ENCODE data around the gene SOX8.
A peak's percentile ranks its signal among the peaks of the same experiment; 100 is the strongest.

Gene SOX8

DNA sequence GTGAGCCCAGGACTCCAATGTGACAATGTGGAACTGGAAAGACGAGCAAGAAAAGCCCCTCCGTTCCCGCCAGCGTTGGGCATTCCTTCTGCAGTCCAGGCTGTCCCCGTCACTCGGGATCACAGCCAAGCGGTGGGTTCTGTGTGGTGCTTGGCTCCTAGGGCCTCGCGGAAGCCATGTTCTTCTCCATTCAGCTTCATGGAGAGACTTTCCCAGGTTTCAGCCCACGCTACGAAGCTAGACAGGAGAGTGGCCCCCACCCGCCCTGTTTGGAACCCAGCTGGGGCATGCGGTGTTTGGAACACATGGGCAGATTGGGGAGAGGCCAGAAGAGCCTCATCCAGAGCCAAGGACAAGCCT lies 16.6 kb upstream of the SOX8 start:
- Histone ChIP-seq H3K9me3 (ENCODE audit: control insufficient read depth, low read length) (no peaks in the 10 kb centered on the region), H3K36me3 (ENCODE audit: control insufficient read depth, insufficient read depth, low read length) (peaks cover 5% of the 10 kb centered on the region), H3K4me3 (ENCODE audit: insufficient read depth, low read depth, low read length, poor library complexity, severe bottlenecking) (no peak overlapping the region), H3K4me1 (ENCODE audit: control insufficient read depth, insufficient read depth, low read length, poor library complexity, severe bottlenecking) (peaks cover 21% of the 10 kb centered on the region), H3K27ac (ENCODE audit: insufficient read depth, low read length, poor library complexity, severe bottlenecking) (peak overlapping the region; percentile 61), H3K27me3 (replicated peaks; ENCODE audit: control insufficient read depth, insufficient read depth, low read length, poor library complexity, severe bottlenecking) (no peaks in the 10 kb centered on the region)
- DNase-seq, result no peak

DNA sequence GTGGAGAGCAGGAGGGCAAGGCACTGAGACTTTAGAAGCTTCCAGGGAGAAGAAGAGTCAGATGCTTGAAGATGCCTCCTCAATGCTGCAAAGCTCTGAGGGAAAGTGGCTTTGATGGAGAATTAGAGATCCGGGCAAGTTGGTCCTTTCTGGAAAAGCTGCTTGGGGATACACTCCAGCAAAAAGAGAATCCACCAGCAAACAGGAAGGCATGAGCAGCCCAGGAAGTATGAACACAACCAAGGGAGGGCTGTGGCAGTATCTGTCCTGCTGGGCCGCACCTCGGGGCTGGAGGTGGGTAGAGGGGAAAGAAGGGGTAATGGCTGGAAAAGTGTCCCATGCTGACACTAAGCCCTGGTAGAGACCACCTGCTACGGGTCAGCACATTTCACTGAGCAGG lies 16.1 kb upstream of the SOX8 start:
- Histone ChIP-seq H3K27me3 (replicated peaks; ENCODE audit: control insufficient read depth, insufficient read depth, low read length, poor library complexity, severe bottlenecking) (no peaks in the 10 kb centered on the region), H3K27ac (ENCODE audit: insufficient read depth, low read length, poor library complexity, severe bottlenecking) (peak overlapping the region; percentile 61), H3K36me3 (ENCODE audit: control insufficient read depth, insufficient read depth, low read length) (peaks cover 5% of the 10 kb centered on the region), H3K4me1 (ENCODE audit: control insufficient read depth, insufficient read depth, low read length, poor library complexity, severe bottlenecking) (peaks cover 25% of the 10 kb centered on the region), H3K4me3 (ENCODE audit: insufficient read depth, low read depth, low read length, poor library complexity, severe bottlenecking) (no peak overlapping the region), H3K9me3 (ENCODE audit: control insufficient read depth, low read length) (no peaks in the 10 kb centered on the region)
- no peak for DNase-seq

DNA sequence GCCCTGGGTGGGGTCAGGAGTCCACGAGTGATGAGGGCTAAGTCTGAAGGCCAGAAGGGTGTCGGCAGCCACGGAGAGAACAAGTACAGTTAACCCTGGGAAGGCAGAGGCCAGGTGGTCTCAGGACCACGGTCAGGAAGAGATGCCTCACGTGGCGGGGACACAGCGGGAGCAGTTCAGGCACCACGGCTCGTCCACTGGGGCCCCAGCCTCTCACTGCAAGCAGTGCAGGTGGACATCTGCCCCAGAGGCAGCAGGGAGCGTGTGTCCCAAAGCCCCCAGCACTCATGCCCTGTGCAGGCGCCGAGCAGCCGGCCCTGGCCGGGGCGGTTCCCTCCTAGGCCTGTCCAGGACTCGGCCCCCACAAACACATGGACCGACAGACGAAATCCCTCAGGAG lies 15.5 kb upstream of the SOX8 start:
- DNase-seq, result no peak
- no peak overlapping the region for H3K27ac ChIP-seq (ENCODE audit: insufficient read depth, low read length, poor library complexity, severe bottlenecking)
- H3K9me3 ChIP-seq (ENCODE audit: control insufficient read depth, low read length), result no peaks in the 10 kb centered on the region
- peaks cover 26% of the 10 kb centered on the region for H3K4me1 ChIP-seq (ENCODE audit: control insufficient read depth, insufficient read depth, low read length, poor library complexity, severe bottlenecking)
- H3K36me3 ChIP-seq (ENCODE audit: control insufficient read depth, insufficient read depth, low read length), result peaks cover 5% of the 10 kb centered on the region
- no peak overlapping the region for H3K4me3 ChIP-seq (ENCODE audit: insufficient read depth, low read depth, low read length, poor library complexity, severe bottlenecking)
- no peaks in the 10 kb centered on the region for H3K27me3 ChIP-seq (replicated peaks; ENCODE audit: control insufficient read depth, insufficient read depth, low read length, poor library complexity, severe bottlenecking)

DNA sequence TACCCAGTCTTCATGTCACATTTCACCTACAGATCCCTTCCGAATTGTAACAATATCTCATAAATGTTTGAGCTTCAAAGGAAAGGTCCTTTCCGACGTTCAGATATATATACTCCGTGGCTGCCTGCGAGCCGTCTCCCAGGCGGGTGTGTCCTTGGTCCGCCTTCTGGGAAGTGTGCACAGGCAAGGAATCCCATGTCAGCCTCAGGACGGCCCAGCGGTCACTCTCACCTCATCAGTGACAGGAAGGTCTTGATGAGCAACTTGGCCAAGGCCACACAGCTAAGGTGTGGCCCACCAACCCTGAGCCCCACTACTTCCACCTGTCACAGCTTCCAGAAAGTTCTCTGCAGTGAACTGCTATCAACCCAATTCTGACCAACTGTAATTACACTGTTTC lies 15.1 kb upstream of the SOX8 start:
- Histone ChIP-seq H3K4me1 (ENCODE audit: control insufficient read depth, insufficient read depth, low read length, poor library complexity, severe bottlenecking) (peaks cover 30% of the 10 kb centered on the region), H3K27me3 (replicated peaks; ENCODE audit: control insufficient read depth, insufficient read depth, low read length, poor library complexity, severe bottlenecking) (no peaks in the 10 kb centered on the region), H3K36me3 (ENCODE audit: control insufficient read depth, insufficient read depth, low read length) (peaks cover 5% of the 10 kb centered on the region), H3K27ac (ENCODE audit: insufficient read depth, low read length, poor library complexity, severe bottlenecking) (no peak overlapping the region), H3K9me3 (ENCODE audit: control insufficient read depth, low read length) (no peaks in the 10 kb centered on the region), H3K4me3 (ENCODE audit: insufficient read depth, low read depth, low read length, poor library complexity, severe bottlenecking) (no peak overlapping the region)
- DNase-seq, result no peak

DNA sequence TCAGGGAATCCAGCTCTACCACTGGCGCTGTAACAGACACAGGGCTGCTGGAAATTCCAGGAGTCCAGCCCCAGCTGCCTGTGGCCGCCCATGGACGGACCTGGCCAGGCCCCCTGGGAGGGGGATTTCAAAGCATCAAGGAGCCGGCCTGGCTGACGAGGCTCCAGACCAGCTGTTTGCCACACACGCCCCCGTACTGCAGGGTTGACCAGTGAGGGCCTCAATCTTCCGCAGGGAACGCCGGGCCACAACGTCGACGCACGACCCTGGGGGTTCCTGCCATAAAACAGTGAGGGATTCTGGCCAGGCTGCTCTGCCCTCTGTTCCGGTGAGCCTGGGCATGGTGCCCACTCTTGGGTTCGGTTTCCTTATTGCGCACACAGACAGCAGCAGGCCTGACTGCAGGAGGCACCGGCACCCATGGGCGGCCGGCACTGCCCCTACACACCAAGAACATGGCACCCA lies 14.5 kb upstream of the SOX8 start:
- no peak for DNase-seq
- Histone ChIP-seq H3K27ac (ENCODE audit: insufficient read depth, low read length, poor library complexity, severe bottlenecking) (no peak overlapping the region), H3K4me3 (ENCODE audit: insufficient read depth, low read depth, low read length, poor library complexity, severe bottlenecking) (no peak overlapping the region), H3K36me3 (ENCODE audit: control insufficient read depth, insufficient read depth, low read length) (peaks cover 5% of the 10 kb centered on the region), H3K4me1 (ENCODE audit: control insufficient read depth, insufficient read depth, low read length, poor library complexity, severe bottlenecking) (peaks cover 31% of the 10 kb centered on the region), H3K9me3 (ENCODE audit: control insufficient read depth, low read length) (no peaks in the 10 kb centered on the region), H3K27me3 (replicated peaks; ENCODE audit: control insufficient read depth, insufficient read depth, low read length, poor library complexity, severe bottlenecking) (no peaks in the 10 kb centered on the region)

DNA sequence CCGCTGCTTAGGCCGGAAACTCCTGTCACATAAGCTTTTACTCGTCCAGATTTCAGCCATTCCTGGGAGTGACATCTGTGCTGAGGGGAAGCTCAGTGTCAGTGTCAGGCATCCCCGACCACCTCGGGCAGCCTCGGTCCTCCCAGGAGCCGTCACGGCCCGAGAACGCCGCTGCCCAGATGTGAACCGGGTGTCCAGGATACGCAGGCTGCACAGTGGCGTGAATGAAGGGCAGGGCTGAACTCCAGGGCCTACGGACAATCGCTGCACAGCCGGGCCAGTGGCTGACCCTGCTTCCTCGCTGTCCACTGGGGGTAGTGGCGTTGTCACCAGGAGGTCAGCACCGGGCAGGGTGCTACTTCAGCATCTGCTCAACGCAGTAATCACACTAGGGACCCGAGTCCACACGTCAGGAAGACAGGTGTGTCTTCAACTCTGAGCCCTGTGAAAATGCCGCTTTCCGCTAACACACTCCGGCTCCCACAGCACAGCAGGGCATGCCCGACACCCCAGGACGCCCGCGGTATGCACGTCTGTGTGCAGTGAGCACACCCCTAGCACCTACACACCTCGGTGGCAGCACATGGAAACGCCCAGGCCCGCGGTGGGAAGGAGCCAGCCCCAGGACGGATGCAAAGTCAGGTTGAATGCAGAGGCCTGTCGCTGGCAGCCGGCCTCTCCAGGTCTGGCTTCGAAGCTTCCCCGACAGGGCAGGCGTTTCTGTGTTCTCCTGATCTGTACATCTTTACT lies 13.8 kb upstream of the SOX8 start:
- Histone ChIP-seq H3K4me1 (ENCODE audit: control insufficient read depth, insufficient read depth, low read length, poor library complexity, severe bottlenecking) (peaks cover 31% of the 10 kb centered on the region), H3K27me3 (replicated peaks; ENCODE audit: control insufficient read depth, insufficient read depth, low read length, poor library complexity, severe bottlenecking) (no peaks in the 10 kb centered on the region), H3K27ac (ENCODE audit: insufficient read depth, low read length, poor library complexity, severe bottlenecking) (no peak overlapping the region), H3K4me3 (ENCODE audit: insufficient read depth, low read depth, low read length, poor library complexity, severe bottlenecking) (no peak overlapping the region), H3K9me3 (ENCODE audit: control insufficient read depth, low read length) (no peaks in the 10 kb centered on the region), H3K36me3 (ENCODE audit: control insufficient read depth, insufficient read depth, low read length) (peaks cover 5% of the 10 kb centered on the region)
- no peak for DNase-seq

DNA sequence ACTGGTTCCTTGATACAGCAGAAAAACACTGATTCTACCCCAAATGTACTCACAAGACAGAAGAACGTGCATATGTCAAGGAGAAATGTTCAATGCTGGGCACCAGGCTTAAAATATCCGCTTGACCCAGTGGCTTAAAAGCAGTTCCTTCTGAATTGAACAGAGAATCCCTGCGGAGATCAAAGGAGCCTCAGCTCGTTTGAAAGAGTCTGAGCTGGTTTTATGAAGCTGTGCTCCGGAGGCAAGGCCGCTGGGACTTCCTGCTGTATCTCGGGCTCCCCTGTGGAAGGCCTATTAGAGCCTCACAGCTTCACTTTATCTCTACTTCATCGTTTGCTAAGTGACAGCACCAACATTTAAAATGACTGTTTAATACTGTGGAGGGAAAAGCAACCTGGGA lies 12.9 kb upstream of the SOX8 start:
- no peak for DNase-seq
- no peak overlapping the region for H3K27ac ChIP-seq (ENCODE audit: insufficient read depth, low read length, poor library complexity, severe bottlenecking)
- no peaks in the 10 kb centered on the region for H3K27me3 ChIP-seq (replicated peaks; ENCODE audit: control insufficient read depth, insufficient read depth, low read length, poor library complexity, severe bottlenecking)
- no peaks in the 10 kb centered on the region for H3K9me3 ChIP-seq (ENCODE audit: control insufficient read depth, low read length)
- H3K36me3 ChIP-seq (ENCODE audit: control insufficient read depth, insufficient read depth, low read length), result peaks cover 5% of the 10 kb centered on the region
- peaks cover 24% of the 10 kb centered on the region for H3K4me1 ChIP-seq (ENCODE audit: control insufficient read depth, insufficient read depth, low read length, poor library complexity, severe bottlenecking)
- no peak overlapping the region for H3K4me3 ChIP-seq (ENCODE audit: insufficient read depth, low read depth, low read length, poor library complexity, severe bottlenecking)

DNA sequence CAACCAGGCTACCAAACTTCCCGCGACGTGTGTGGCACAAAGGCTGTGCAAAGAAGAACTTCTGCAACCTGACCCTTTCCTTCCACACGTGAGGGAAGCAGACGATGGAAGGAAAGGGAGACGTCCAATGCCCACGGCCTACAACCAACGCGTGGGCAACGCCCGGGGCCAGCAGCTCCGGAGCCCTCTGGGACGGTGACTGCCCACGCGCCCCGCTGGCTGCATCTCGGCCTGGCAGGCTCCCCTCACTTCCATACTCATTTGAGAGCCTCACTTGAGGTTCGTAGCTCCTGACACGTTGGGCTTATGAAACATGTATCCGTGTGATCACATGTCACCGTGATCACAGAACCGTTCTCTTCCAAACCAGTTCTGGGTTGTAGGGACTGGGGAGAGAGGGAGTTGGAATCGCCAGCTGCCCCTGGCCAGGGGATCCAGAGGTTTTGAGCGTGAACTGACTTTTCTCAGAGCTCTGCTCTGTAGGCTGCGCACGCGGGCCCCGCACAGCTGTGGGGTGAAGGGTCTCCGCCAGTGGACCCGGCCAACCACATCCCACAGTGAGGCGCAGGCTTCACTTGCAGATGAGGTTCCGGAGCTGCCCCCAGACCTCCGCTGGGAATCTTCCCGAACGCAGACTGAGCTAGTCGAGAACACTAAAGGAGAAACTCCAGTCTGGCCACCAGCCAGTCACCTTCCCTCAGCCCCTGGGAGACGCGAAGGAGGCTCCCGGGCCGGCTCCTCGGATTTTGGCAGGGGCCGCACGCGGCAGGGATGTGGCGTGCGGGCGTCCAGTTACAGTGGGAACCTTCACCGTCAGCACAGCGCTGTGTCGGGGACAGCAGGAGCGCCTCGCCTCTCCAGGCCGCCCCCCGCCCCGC lies 11.8 kb upstream of the SOX8 start:
- H3K9me3 ChIP-seq (ENCODE audit: control insufficient read depth, low read length), result no peaks in the 10 kb centered on the region
- no peaks in the 10 kb centered on the region for H3K27me3 ChIP-seq (replicated peaks; ENCODE audit: control insufficient read depth, insufficient read depth, low read length, poor library complexity, severe bottlenecking)
- peaks cover 5% of the 10 kb centered on the region for H3K36me3 ChIP-seq (ENCODE audit: control insufficient read depth, insufficient read depth, low read length)
- no peak for DNase-seq
- peak overlapping the region; percentile 91 for H3K4me3 ChIP-seq (ENCODE audit: insufficient read depth, low read depth, low read length, poor library complexity, severe bottlenecking)
- peak overlapping the region; percentile 77 for H3K27ac ChIP-seq (ENCODE audit: insufficient read depth, low read length, poor library complexity, severe bottlenecking)
- peaks cover 24% of the 10 kb centered on the region for H3K4me1 ChIP-seq (ENCODE audit: control insufficient read depth, insufficient read depth, low read length, poor library complexity, severe bottlenecking)

DNA sequence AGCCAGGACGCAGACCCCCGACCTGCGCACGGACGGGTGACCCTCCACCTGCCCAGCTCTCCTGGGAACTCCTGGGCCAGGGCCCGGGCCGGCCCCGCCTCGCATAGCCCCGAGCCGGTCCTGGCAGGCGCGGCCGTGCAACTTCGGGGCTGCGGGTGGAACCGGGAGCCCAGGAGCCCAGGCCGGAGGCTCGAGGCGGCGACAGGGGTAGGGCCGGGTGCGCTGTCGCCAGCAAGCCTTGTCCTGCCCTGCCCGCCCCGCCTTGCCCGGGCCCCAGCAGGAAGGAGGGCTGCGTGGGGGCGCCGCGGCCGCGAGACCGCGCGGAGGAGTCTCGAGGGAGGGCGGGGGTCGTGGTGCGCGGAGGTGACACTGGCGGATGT lies 11.2 kb upstream of the SOX8 start:
- Histone ChIP-seq H3K9me3 (ENCODE audit: control insufficient read depth, low read length) (no peaks in the 10 kb centered on the region), H3K27ac (ENCODE audit: insufficient read depth, low read length, poor library complexity, severe bottlenecking) (peak overlapping the region; percentile 77), H3K4me1 (ENCODE audit: control insufficient read depth, insufficient read depth, low read length, poor library complexity, severe bottlenecking) (peaks cover 19% of the 10 kb centered on the region), H3K4me3 (ENCODE audit: insufficient read depth, low read depth, low read length, poor library complexity, severe bottlenecking) (peak overlapping the region; percentile 91), H3K36me3 (ENCODE audit: control insufficient read depth, insufficient read depth, low read length) (peaks cover 5% of the 10 kb centered on the region), H3K27me3 (replicated peaks; ENCODE audit: control insufficient read depth, insufficient read depth, low read length, poor library complexity, severe bottlenecking) (no peaks in the 10 kb centered on the region)
- DNase-seq, result no peak
